ENCODE results near the gene TUT4.

DNA sequence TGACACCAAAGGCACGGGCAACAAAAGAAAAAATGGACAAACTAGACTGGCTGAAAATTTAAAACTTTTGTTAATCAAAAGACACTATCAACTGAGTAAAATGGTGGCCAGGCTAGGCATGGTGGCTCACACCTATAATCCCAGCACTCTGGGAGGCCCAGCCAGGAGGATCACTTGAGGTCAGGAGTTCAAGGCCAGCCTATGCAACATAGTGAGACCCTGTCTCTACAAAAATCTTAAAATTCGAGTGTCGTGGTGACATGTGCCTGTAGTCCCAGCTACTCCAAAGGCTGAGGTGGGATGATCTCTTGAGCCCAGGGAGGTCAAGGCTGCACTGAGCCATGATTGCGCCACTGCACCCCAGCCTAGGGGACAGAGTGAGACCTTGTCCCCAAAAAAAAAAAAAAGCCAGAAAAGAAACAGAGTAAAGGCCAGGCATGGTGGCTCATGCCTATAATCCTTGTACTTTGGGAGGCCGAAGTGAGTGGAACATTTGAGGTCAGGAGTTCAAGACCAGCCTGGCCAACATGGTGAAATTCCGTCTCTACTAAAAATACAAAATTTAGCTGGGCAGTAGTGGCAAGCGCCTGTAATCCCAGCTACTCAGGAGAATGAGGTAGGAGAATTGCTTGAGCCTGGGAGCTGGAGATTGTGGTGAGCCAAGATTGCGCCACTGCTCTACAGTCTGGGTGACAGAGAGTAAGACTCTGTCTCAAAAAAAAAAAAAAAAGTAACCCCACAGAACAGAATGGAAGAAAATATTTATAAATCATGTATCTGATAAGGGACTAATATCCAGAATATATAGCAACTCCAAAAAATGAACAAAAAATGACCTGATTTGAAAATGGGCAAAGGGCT, 8.0 kb downstream of the TUT4 start:
- TF ChIP-seq, protein P1, sequence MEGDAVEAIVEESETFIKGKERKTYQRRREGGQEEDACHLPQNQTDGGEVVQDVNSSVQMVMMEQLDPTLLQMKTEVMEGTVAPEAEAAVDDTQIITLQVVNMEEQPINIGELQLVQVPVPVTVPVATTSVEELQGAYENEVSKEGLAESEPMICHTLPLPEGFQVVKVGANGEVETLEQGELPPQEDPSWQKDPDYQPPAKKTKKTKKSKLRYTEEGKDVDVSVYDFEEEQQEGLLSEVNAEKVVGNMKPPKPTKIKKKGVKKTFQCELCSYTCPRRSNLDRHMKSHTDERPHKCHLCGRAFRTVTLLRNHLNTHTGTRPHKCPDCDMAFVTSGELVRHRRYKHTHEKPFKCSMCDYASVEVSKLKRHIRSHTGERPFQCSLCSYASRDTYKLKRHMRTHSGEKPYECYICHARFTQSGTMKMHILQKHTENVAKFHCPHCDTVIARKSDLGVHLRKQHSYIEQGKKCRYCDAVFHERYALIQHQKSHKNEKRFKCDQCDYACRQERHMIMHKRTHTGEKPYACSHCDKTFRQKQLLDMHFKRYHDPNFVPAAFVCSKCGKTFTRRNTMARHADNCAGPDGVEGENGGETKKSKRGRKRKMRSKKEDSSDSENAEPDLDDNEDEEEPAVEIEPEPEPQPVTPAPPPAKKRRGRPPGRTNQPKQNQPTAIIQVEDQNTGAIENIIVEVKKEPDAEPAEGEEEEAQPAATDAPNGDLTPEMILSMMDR (IDR thresholded peaks at IDR 0.05) = no peak
- TF ChIP-seq POLR2A (IDR thresholded peaks at IDR 0.05) (no peak), POLR2AphosphoS5 (IDR thresholded peaks at IDR 0.05) (no peak)
